HG03025 (cell line): Measurements from ENCODE around the gene CORIN.
A peak's percentile ranks its signal among the peaks of the same experiment; 100 is the strongest.

Source experiments
- ATAC-seq: cut with Tn5 transposase; IDR thresholded peaks from one replicate; pipeline ENCODE4 v1.9.1; 2021; ENCODE audit warnings: mild to moderate bottlenecking, moderate library complexity; ENCODE audit not compliant: unreplicated experiment, low FRiP score

CORIN gene

GRCh38 chr4:47837908-47838294 is at the start of gene CORIN:
TSS of gene CORIN (minus strand) at chr4:47838067. CDS start at chr4:47837949, 118 bp downstream.
- no peak for ATAC-seq

- ATAC-seq: no peak
These were observed 44.4 kb upstream of the CORIN start for GRCh38 chr4:47882228-47882627.

- no peak for ATAC-seq
These were observed 41.6 kb upstream of the CORIN start for GRCh38 chr4:47879458-47879857.

GRCh38 chr4:47876784-47877546 is 39.1 kb upstream of the CORIN start:
- ATAC-seq: no peak

- no peak for ATAC-seq
These were observed 38.4 kb upstream of the CORIN start for GRCh38 chr4:47876310-47876709.

GRCh38 chr4:47873877-47874541 is 36.1 kb upstream of the CORIN start:
- no peak for ATAC-seq

- ATAC-seq: no peak
These were observed 25.6 kb upstream of the CORIN start for GRCh38 chr4:47863486-47863885.

GRCh38 chr4:47862297-47862696 is 24.4 kb upstream of the CORIN start:
- ATAC-seq: no peak

GRCh38 chr4:47860305-47860704 is 22.4 kb upstream of the CORIN start:
- ATAC-seq: no peak

- no peak for ATAC-seq
These were observed 20.1 kb upstream of the CORIN start for GRCh38 chr4:47858006-47858405.

- ATAC-seq: no peak
These were observed 18.8 kb upstream of the CORIN start for GRCh38 chr4:47856713-47857112.

- no peak for ATAC-seq
These were observed 17.5 kb upstream of the CORIN start for GRCh38 chr4:47855350-47855749.

GRCh38 chr4:47852136-47852535 is 14.3 kb upstream of the CORIN start:
- ATAC-seq: no peak

- ATAC-seq: no peak
These were observed 11.6 kb upstream of the CORIN start for GRCh38 chr4:47849466-47849865.

GRCh38 chr4:47848041-47848440 is 10.2 kb upstream of the CORIN start:
- no peak for ATAC-seq

GRCh38 chr4:47842985-47843384 is 5.1 kb upstream of the CORIN start:
- ATAC-seq: no peak

- no peak for ATAC-seq
These were observed 2.4 kb upstream of the CORIN start for GRCh38 chr4:47840291-47840690.

- peak; percentile 50 for ATAC-seq
These were observed 1.4 kb upstream of the CORIN start for GRCh38 chr4:47839259-47839658.

GRCh38 chr4:47838445-47838844 is 578 bp upstream of the CORIN start:
- no peak for ATAC-seq

GRCh38 chr4:47837094-47837907 is 566 bp downstream of the CORIN start:
- peak; percentile 68 for ATAC-seq

- ATAC-seq: peak; percentile 78
These were observed 1.2 kb downstream of the CORIN start for GRCh38 chr4:47836641-47837093.
